Spleen (tissue), 11 donors: ENCODE measurements around the gene SLC38A5. TPM values are rescaled to one million over a fixed set of nuclear protein-coding genes. Genes with fewer than 3 reads are reported as not detected.

Experiments used
- DNase-seq: peaks from one replicate; pipeline ENCODE4 v3.0.0-alpha.2; 2020
- H3K27ac ChIP-seq, 8 donors: fragments of 200-600 bp; sonication (generic) in 7 of 8; 1 replicate in 4 of 8; 2 replicates in 4 of 8; pipeline versions ENCODE4 v1.5.0 to v1.8.0; 2016 to 2021; ENCODE audit warnings: inconsistent platforms in 4 of 8, mild to moderate bottlenecking in 4 of 8, moderate library complexity in 1 of 8
- H3K27me3 ChIP-seq, 7 donors: fragments of 200-600 bp; sonication (generic) in 6 of 7; replicated peaks in 1 of 7; 1 replicate in 4 of 7; 2 replicates in 3 of 7; pipeline versions ENCODE4 v1.5.0 to v1.8.0; 2016 to 2021; ENCODE audit warnings: inconsistent platforms in 3 of 7, mild to moderate bottlenecking in 1 of 7
- H3K36me3 ChIP-seq, 6 donors: fragments of 200-600 bp; sonication (generic) in 5 of 6; 1 replicate in 4 of 6; 2 replicates in 2 of 6; pipeline versions ENCODE4 v1.5.0 to v1.8.0; 2016 to 2021; ENCODE audit warnings: inconsistent platforms in 2 of 6
- H3K4me1 ChIP-seq, 6 donors: fragments of 200-600 bp; sonication (generic) in 5 of 6; 1 replicate in 3 of 6; 2 replicates in 3 of 6; pipeline versions ENCODE4 v1.5.0 to v1.8.0; 2016 to 2021; ENCODE audit warnings: inconsistent platforms in 3 of 6
- H3K4me3 ChIP-seq, 8 donors: fragments of 200-600 bp; sonication (generic) in 7 of 8; 1 replicate in 4 of 8; 2 replicates in 4 of 8; pipeline versions ENCODE4 v1.5.0 to v1.8.0; 2016 to 2021; ENCODE audit warnings: inconsistent platforms in 4 of 8, mild to moderate bottlenecking in 4 of 8, moderate library complexity in 2 of 8
- H3K9me3 ChIP-seq, 8 donors: fragments of 200-600 bp; sonication (generic) in 7 of 8; 1 replicate in 4 of 8; 2 replicates in 4 of 8; pipeline versions ENCODE4 v1.5.0 to v1.8.0; 2016 to 2021; ENCODE audit warnings: inconsistent platforms in 4 of 8
- CTCF ChIP-seq, 11 experiments: fragments of 200-600 bp in 7 of 11; fragments of 450-650 bp in 4 of 11; sonication (generic) in 4 of 11; IDR thresholded peaks in 8 of 11; conservative IDR thresholded peaks in 3 of 11; 1 replicate in 7 of 11; 2 replicates in 4 of 11; pipeline versions ENCODE4 v1.4.0 to v1.8.0; 2016 to 2021; ENCODE audit warnings: antibody characterized with exemption in 11 of 11, inconsistent platforms in 4 of 11, mild to moderate bottlenecking in 1 of 11
- POLR2A ChIP-seq, 3 donors: fragments of 450-650 bp; IDR thresholded peaks; one replicate each; pipeline ENCODE4 v1.5.1; 2017; ENCODE audit warnings: antibody characterized with exemption in 3 of 3, mild to moderate bottlenecking in 1 of 3
- POLR2AphosphoS5 ChIP-seq, 3 donors: sonication (generic); formaldehyde crosslinking; IDR thresholded peaks; one replicate each; pipeline ENCODE4 v1.5.1; 2017; ENCODE audit warnings: antibody characterized with exemption in 3 of 3
- WGBS, 5 donors: extraction: QIAGEN DNeasy Blood & Tissue Kit in 3 of 5; methylation state at CpG; one replicate each; pipeline versions ENCODE4 v1.1.5 to v1.1.7; 2013 to 2018; 5-methylcytosine and 5-hydroxymethylcytosine counted together
- intact Hi-C: fragments of 100-400 bp; cut with DNase I; formaldehyde crosslinking; loops from one replicate; pipeline ENCODE4 v1.15.0; 2023; ENCODE audit warnings: low total_unique reads
- polyA plus RNA-seq, 3 donors: library from polyadenylated mRNA; stranded (reverse); fragments of 200-250 nt; gene quantifications; one replicate each; pipeline ENCODE4 v1.2.1, GENCODE V29; 2013
- total RNA-seq, 7 donors: library from RNA; depleted of rRNA in 3 of 7; stranded (reverse); fragments of >200 nt in 3 of 7; fragmentation: NEBNext Ultra II Directional in 4 of 7; extraction: Animal tissue kit (Norgen Biotek cat#: 25700) in 4 of 7; gene quantifications; one replicate each; pipeline versions ENCODE4 v1.1.0 to v1.2.1, GENCODE V29; 2016 to 2021
- donor health status: healthy with polysubstance abuse.
- donor health status: DM: no; HTN: no; CAD: no; lungs with moderate emphysema.
- donor health status: DM: no; HTN: no; CAD: no.
- donor health status: Bipolar disorder and iron deficiency.
- donor health status: healthy.
- donor health status: DM: no; HTN: no; CAD: no.
- donor health status: DM: yes; HTN: yes; CAD: no.

The SLC38A5 gene
- total and polyA plus RNA-seq, 10 donors: 11.3 to 57.4 (median 22.3) TPM

- TF ChIP-seq POLR2AphosphoS5 (IDR thresholded peaks at IDR 0.05) (no peak), POLR2A (IDR thresholded peaks at IDR 0.05) (no peak), CTCF (IDR thresholded peaks at IDR 0.05 in 8 of 11, conservative IDR thresholded peaks at IDR 0.05 in 3 of 11) (no peak)
- H3K27me3 ChIP-seq: peaks cover 0 to 5% (median 0%) of the 10 kb centered on the region in 7 donors
- intact Hi-C loops: loop anchor here (10.0 kb wide), 1 partner anchor 387 kb away; no protein-coding TSS in a partner anchor
- WGBS, 5 donors: 84 to 95% (median 92%) methylated on average over 8 of the region's 8 CpGs
- no peak for DNase-seq
- H3K4me3 ChIP-seq: no peak overlapping the region
- no peak overlapping the region for H3K27ac ChIP-seq
- H3K9me3 ChIP-seq: no peaks in the 10 kb centered on the region
- H3K36me3 ChIP-seq: no peaks in the 10 kb centered on the region
- peaks cover 0 to 34% (median 10%) of the 10 kb centered on the region in 6 donors for H3K4me1 ChIP-seq
Measured at GRCh38 chrX:48471504-48471903, 1.4 kb upstream of the SLC38A5 start.

GRCh38 chrX:48470833-48471118, 716 bp upstream of the SLC38A5 start:
- intact Hi-C loops: loop anchor here (10.0 kb wide), 1 partner anchor 386 kb away; no protein-coding TSS in a partner anchor
- no peaks in the 10 kb centered on the region for H3K9me3 ChIP-seq
- no peak overlapping the region for H3K27ac ChIP-seq
- TF ChIP-seq CTCF (IDR thresholded peaks at IDR 0.05 in 8 of 11, conservative IDR thresholded peaks at IDR 0.05 in 3 of 11): no peak
- no peak for TF ChIP-seq POLR2AphosphoS5 (IDR thresholded peaks at IDR 0.05)
- no peak for TF ChIP-seq POLR2A (IDR thresholded peaks at IDR 0.05)
- H3K27me3 ChIP-seq: peaks cover 0 to 5% (median 0%) of the 10 kb centered on the region in 7 donors
- H3K36me3 ChIP-seq: peaks cover 0 to 1% (median 0%) of the 10 kb centered on the region in 6 donors
- peak; percentile 54 for DNase-seq
- no peak overlapping the region for H3K4me3 ChIP-seq
- 60 to 90% (median 87%) methylated on average over 4 to 9 of the region's 9 CpGs for WGBS, 5 donors
- peaks cover 0 to 32% (median 10%) of the 10 kb centered on the region in 6 donors for H3K4me1 ChIP-seq

GRCh38 chrX:48468693-48469691, 1.1 kb downstream of the SLC38A5 start:
- Histone ChIP-seq H3K27ac (peak overlapping the region in 4 of 8 donors; percentile 46 to 59 (median 47)), H3K36me3 (peaks cover 0 to 3% (median 0%) of the 10 kb centered on the region in 6 donors), H3K4me1 (peaks cover 0 to 22% (median 2%) of the 10 kb centered on the region in 6 donors), H3K27me3 (peaks cover 0 to 5% (median 0%) of the 10 kb centered on the region in 7 donors), H3K9me3 (no peaks in the 10 kb centered on the region), H3K4me3 (peak overlapping the region; percentile 23 to 67 (median 35))
- TF ChIP-seq CTCF (IDR thresholded peaks at IDR 0.05 in 8 of 11, conservative IDR thresholded peaks at IDR 0.05 in 3 of 11) (peak in 5 of 11 experiments; percentile 20 to 32 (median 29)), POLR2A (IDR thresholded peaks at IDR 0.05) (no peak), POLR2AphosphoS5 (IDR thresholded peaks at IDR 0.05) (no peak)
- intact Hi-C loops: no loop called here
- DNase-seq: peak; percentile 69
- 1 to 30% (median 7%) methylated on average over 13 to 23 of the region's 23 CpGs for WGBS, 5 donors

- no peaks in the 10 kb centered on the region for H3K9me3 ChIP-seq
- H3K27ac ChIP-seq: peak overlapping the region in 3 of 8 donors; percentile 46 to 59 (median 46)
- H3K4me3 ChIP-seq: peak overlapping the region; percentile 23 to 67 (median 35)
- peak; percentile 83 for DNase-seq
- 0 to 33% (median 2%) methylated on average over 13 to 18 of the region's 18 CpGs for WGBS, 5 donors
- intact Hi-C loops: no loop called here
- H3K27me3 ChIP-seq: peaks cover 0 to 5% (median 0%) of the 10 kb centered on the region in 7 donors
- no peak for TF ChIP-seq CTCF (IDR thresholded peaks at IDR 0.05 in 8 of 11, conservative IDR thresholded peaks at IDR 0.05 in 3 of 11)
- no peak for TF ChIP-seq POLR2A (IDR thresholded peaks at IDR 0.05)
- no peak for TF ChIP-seq POLR2AphosphoS5 (IDR thresholded peaks at IDR 0.05)
- peaks cover 0 to 3% (median 0%) of the 10 kb centered on the region in 6 donors for H3K36me3 ChIP-seq
- H3K4me1 ChIP-seq: peaks cover 0 to 22% (median 2%) of the 10 kb centered on the region in 6 donors
Measured at GRCh38 chrX:48468247-48468671, 1.8 kb downstream of the SLC38A5 start.
